NCI-H345 treated with DMSO at 0.1 percent for 48 hours (cell line): ENCODE measurements around the gene ZNF516.

Source experiments
- DNase-seq: peaks from one replicate; lab custom pipeline; 2025; ENCODE audit not compliant: unreplicated experiment; lab: John Stamatoyannopoulos, UW

The ZNF516 gene

GRCh38 chr18:76348267-76349066 lies 146.6 kb downstream of the ZNF516 start:
- peak; percentile 74 for DNase-seq

- no peak for DNase-seq
These were observed 147.7 kb downstream of the ZNF516 start for GRCh38 chr18:76347341-76347740.

GRCh38 chr18:76346490-76347130 lies 148.4 kb downstream of the ZNF516 start:
- DNase-seq: no peak

GRCh38 chr18:76345901-76346300 lies 149.1 kb downstream of the ZNF516 start:
- no peak for DNase-seq

- DNase-seq: no peak
These were observed 151.0 kb downstream of the ZNF516 start for GRCh38 chr18:76343938-76344569.

- no peak for DNase-seq
These were observed 154.6 kb downstream of the ZNF516 start for GRCh38 chr18:76340410-76340809.

- DNase-seq: no peak
These were observed 155.8 kb downstream of the ZNF516 start for GRCh38 chr18:76339246-76339620.

- DNase-seq: no peak
These were observed 156.3 kb downstream of the ZNF516 start for GRCh38 chr18:76338619-76339245.

- no peak for DNase-seq
These were observed 157.0 kb downstream of the ZNF516 start for GRCh38 chr18:76338088-76338487.

- peak; percentile 48 for DNase-seq
These were observed 159.0 kb downstream of the ZNF516 start for GRCh38 chr18:76335859-76336640.

- no peak for DNase-seq
These were observed 166.9 kb downstream of the ZNF516 start for GRCh38 chr18:76328140-76328539.

GRCh38 chr18:76323891-76324290 lies 171.2 kb downstream of the ZNF516 start:
- no peak for DNase-seq

GRCh38 chr18:76322686-76323085 lies 172.4 kb downstream of the ZNF516 start:
- no peak for DNase-seq

GRCh38 chr18:76319366-76319765 lies 175.7 kb downstream of the ZNF516 start:
- DNase-seq: no peak

GRCh38 chr18:76318607-76319006 lies 176.4 kb downstream of the ZNF516 start:
- DNase-seq: no peak

GRCh38 chr18:76317136-76317535 lies 177.9 kb downstream of the ZNF516 start:
- no peak for DNase-seq

- DNase-seq: no peak
These were observed 179.3 kb downstream of the ZNF516 start for GRCh38 chr18:76315722-76316230.

- DNase-seq: no peak
These were observed 180.5 kb downstream of the ZNF516 start for GRCh38 chr18:76314496-76314895.

- no peak for DNase-seq
These were observed 181.0 kb downstream of the ZNF516 start for GRCh38 chr18:76314015-76314414.
